ENCODE data around the gene GABRB3.

Gene GABRB3

GRCh38 chr15:26736502-26737248 is 36.2 kb downstream of the GABRB3 start:
- H2AFZ ChIP-seq (ENCODE audit: insufficient read depth, low read length, poor library complexity): no peak overlapping the region
- H2BK12ac ChIP-seq (ENCODE audit: low read length): no peak overlapping the region
- no peak overlapping the region for H4K91ac ChIP-seq (ENCODE audit: low read depth, low read length)
- H3K9me3 ChIP-seq (ENCODE audit: insufficient read depth, low read depth, low read length): no peaks in the 10 kb centered on the region
- no peak overlapping the region for H3K14ac ChIP-seq (ENCODE audit: low read length)
- WGBS (ENCODE audit: extremely low coverage, insufficient coverage, insufficient read length): no CpG with 5 or more reads among the region's 11 CpGs
- no peak overlapping the region for H2BK120ac ChIP-seq (ENCODE audit: insufficient read depth, low read length, poor library complexity)
- DNase-seq: no peak
- no peak overlapping the region for H3K27ac ChIP-seq (ENCODE audit: low read depth, low read length)
- no peak overlapping the region for H3K4me3 ChIP-seq (ENCODE audit: low read depth, low read length)
- H3K4ac ChIP-seq (ENCODE audit: low read depth, low read length): no peak overlapping the region
- H4K8ac ChIP-seq (ENCODE audit: low read depth, low read length): no peak overlapping the region
- H3K4me2 ChIP-seq (ENCODE audit: low read length): no peak overlapping the region
- no peaks in the 10 kb centered on the region for H3K79me2 ChIP-seq (ENCODE audit: control insufficient read depth, insufficient read depth, low read length, poor library complexity)
- no peaks in the 10 kb centered on the region for H3K27me3 ChIP-seq (ENCODE audit: insufficient read depth, low read length)
- H2AK5ac ChIP-seq (ENCODE audit: low read length): no peak overlapping the region
- H3K36me3 ChIP-seq (ENCODE audit: control insufficient read depth in 1 of 2, insufficient read depth in 2 of 2, low read length in 2 of 2): no peaks in the 10 kb centered on the region
- H3K4me1 ChIP-seq (ENCODE audit: control insufficient read depth in 1 of 2, insufficient read depth in 2 of 2, low read length in 2 of 2): no peaks in the 10 kb centered on the region
- H3K18ac ChIP-seq (ENCODE audit: low read length): no peak overlapping the region
- H3K23ac ChIP-seq (ENCODE audit: low read length): no peak overlapping the region
- H3K79me1 ChIP-seq (ENCODE audit: low read length): no peaks in the 10 kb centered on the region
- no peak overlapping the region for H2BK5ac ChIP-seq (ENCODE audit: low read depth, low read length, poor library complexity)
- no peak overlapping the region for H3K9ac ChIP-seq (ENCODE audit: low read length)
- H4K12ac ChIP-seq (ENCODE audit: low read depth, low read length): no peak overlapping the region

- no peaks in the 10 kb centered on the region for H3K4me1 ChIP-seq (ENCODE audit: control insufficient read depth in 1 of 2, insufficient read depth in 2 of 2, low read length in 2 of 2)
- no peak overlapping the region for H3K23ac ChIP-seq (ENCODE audit: low read length)
- H2AK5ac ChIP-seq (ENCODE audit: low read length): no peak overlapping the region
- H3K27me3 ChIP-seq (ENCODE audit: insufficient read depth, low read length): no peaks in the 10 kb centered on the region
- H4K12ac ChIP-seq (ENCODE audit: low read depth, low read length): no peak overlapping the region
- no peak overlapping the region for H3K27ac ChIP-seq (ENCODE audit: low read depth, low read length)
- H2AFZ ChIP-seq (ENCODE audit: insufficient read depth, low read length, poor library complexity): no peak overlapping the region
- no peak overlapping the region for H2BK12ac ChIP-seq (ENCODE audit: low read length)
- peaks cover 2% of the 10 kb centered on the region for H3K9me3 ChIP-seq (ENCODE audit: insufficient read depth, low read depth, low read length)
- no peak overlapping the region for H2BK120ac ChIP-seq (ENCODE audit: insufficient read depth, low read length, poor library complexity)
- no peak overlapping the region for H4K91ac ChIP-seq (ENCODE audit: low read depth, low read length)
- H3K79me2 ChIP-seq (ENCODE audit: control insufficient read depth, insufficient read depth, low read length, poor library complexity): no peaks in the 10 kb centered on the region
- no peak overlapping the region for H3K4me2 ChIP-seq (ENCODE audit: low read length)
- no peak overlapping the region for H3K4me3 ChIP-seq (ENCODE audit: low read depth, low read length)
- H3K4ac ChIP-seq (ENCODE audit: low read depth, low read length): no peak overlapping the region
- H3K79me1 ChIP-seq (ENCODE audit: low read length): no peaks in the 10 kb centered on the region
- no peak overlapping the region for H3K18ac ChIP-seq (ENCODE audit: low read length)
- no peak overlapping the region for H2BK5ac ChIP-seq (ENCODE audit: low read depth, low read length, poor library complexity)
- no peak overlapping the region for H3K14ac ChIP-seq (ENCODE audit: low read length)
- no CpG with 5 or more reads among the region's 5 CpGs for WGBS (ENCODE audit: extremely low coverage, insufficient coverage, insufficient read length)
- no peak overlapping the region for H4K8ac ChIP-seq (ENCODE audit: low read depth, low read length)
- no peaks in the 10 kb centered on the region for H3K36me3 ChIP-seq (ENCODE audit: control insufficient read depth in 1 of 2, insufficient read depth in 2 of 2, low read length in 2 of 2)
- DNase-seq: no peak
- H3K9ac ChIP-seq (ENCODE audit: low read length): no peak overlapping the region
Observed at GRCh38 chr15:26731965-26732364, 40.9 kb downstream of the GABRB3 start.

GRCh38 chr15:26729581-26729980 is 43.3 kb downstream of the GABRB3 start:
- H2BK12ac ChIP-seq (ENCODE audit: low read length): no peak overlapping the region
- no peak overlapping the region for H3K4me3 ChIP-seq (ENCODE audit: low read depth, low read length)
- no peaks in the 10 kb centered on the region for H3K79me1 ChIP-seq (ENCODE audit: low read length)
- no peaks in the 10 kb centered on the region for H3K4me1 ChIP-seq (ENCODE audit: control insufficient read depth in 1 of 2, insufficient read depth in 2 of 2, low read length in 2 of 2)
- H3K4me2 ChIP-seq (ENCODE audit: low read length): no peak overlapping the region
- H3K27ac ChIP-seq (ENCODE audit: low read depth, low read length): no peak overlapping the region
- no peak overlapping the region for H2BK120ac ChIP-seq (ENCODE audit: insufficient read depth, low read length, poor library complexity)
- no peaks in the 10 kb centered on the region for H3K36me3 ChIP-seq (ENCODE audit: control insufficient read depth in 1 of 2, insufficient read depth in 2 of 2, low read length in 2 of 2)
- no peak overlapping the region for H2AK5ac ChIP-seq (ENCODE audit: low read length)
- H3K9ac ChIP-seq (ENCODE audit: low read length): peak overlapping the region; percentile 28
- H4K91ac ChIP-seq (ENCODE audit: low read depth, low read length): no peak overlapping the region
- no peak for DNase-seq
- H3K27me3 ChIP-seq (ENCODE audit: insufficient read depth, low read length): no peaks in the 10 kb centered on the region
- H3K14ac ChIP-seq (ENCODE audit: low read length): no peak overlapping the region
- peaks cover 2% of the 10 kb centered on the region for H3K9me3 ChIP-seq (ENCODE audit: insufficient read depth, low read depth, low read length)
- H2AFZ ChIP-seq (ENCODE audit: insufficient read depth, low read length, poor library complexity): no peak overlapping the region
- no peak overlapping the region for H4K8ac ChIP-seq (ENCODE audit: low read depth, low read length)
- no peak overlapping the region for H3K4ac ChIP-seq (ENCODE audit: low read depth, low read length)
- H3K18ac ChIP-seq (ENCODE audit: low read length): no peak overlapping the region
- no peak overlapping the region for H2BK5ac ChIP-seq (ENCODE audit: low read depth, low read length, poor library complexity)
- no peaks in the 10 kb centered on the region for H3K79me2 ChIP-seq (ENCODE audit: control insufficient read depth, insufficient read depth, low read length, poor library complexity)
- H4K12ac ChIP-seq (ENCODE audit: low read depth, low read length): no peak overlapping the region
- no peak overlapping the region for H3K23ac ChIP-seq (ENCODE audit: low read length)

DNA sequence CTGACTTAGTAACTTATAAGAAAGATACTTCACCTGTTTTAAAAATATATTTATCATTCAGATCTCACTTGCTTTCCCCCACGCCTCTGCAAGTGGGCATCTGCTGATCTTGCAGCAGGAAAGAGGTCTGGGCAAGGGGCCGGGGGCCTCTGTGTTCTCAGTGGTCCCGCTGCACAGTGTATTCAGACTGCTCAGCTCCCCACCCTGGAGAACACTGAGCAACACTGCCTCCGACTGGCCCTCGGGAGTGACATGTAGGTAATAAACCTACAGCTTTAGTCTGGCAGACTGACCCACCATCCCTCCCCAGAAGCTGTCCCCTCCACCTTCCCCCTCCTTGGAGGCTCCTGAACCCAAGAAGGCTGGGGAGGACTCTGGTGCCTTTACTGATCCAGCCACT is 43.8 kb downstream of the GABRB3 start:
- Histone ChIP-seq H2AFZ (ENCODE audit: insufficient read depth, low read length, poor library complexity) (no peak overlapping the region), H3K4me3 (ENCODE audit: low read depth, low read length) (no peak overlapping the region), H3K18ac (ENCODE audit: low read length) (no peak overlapping the region), H3K4me2 (ENCODE audit: low read length) (no peak overlapping the region), H3K14ac (ENCODE audit: low read length) (no peak overlapping the region), H3K9ac (ENCODE audit: low read length) (no peak overlapping the region), H3K79me1 (ENCODE audit: low read length) (no peaks in the 10 kb centered on the region), H3K79me2 (ENCODE audit: control insufficient read depth, insufficient read depth, low read length, poor library complexity) (no peaks in the 10 kb centered on the region), H3K9me3 (ENCODE audit: insufficient read depth, low read depth, low read length) (peaks cover 2% of the 10 kb centered on the region), H2BK5ac (ENCODE audit: low read depth, low read length, poor library complexity) (no peak overlapping the region), H3K4me1 (ENCODE audit: control insufficient read depth in 1 of 2, insufficient read depth in 2 of 2, low read length in 2 of 2) (no peaks in the 10 kb centered on the region), H4K8ac (ENCODE audit: low read depth, low read length) (no peak overlapping the region), H4K91ac (ENCODE audit: low read depth, low read length) (no peak overlapping the region), H3K23ac (ENCODE audit: low read length) (no peak overlapping the region), H2BK120ac (ENCODE audit: insufficient read depth, low read length, poor library complexity) (no peak overlapping the region), H3K27ac (ENCODE audit: low read depth, low read length) (no peak overlapping the region), H3K27me3 (ENCODE audit: insufficient read depth, low read length) (no peaks in the 10 kb centered on the region), H4K12ac (ENCODE audit: low read depth, low read length) (no peak overlapping the region), H2BK12ac (ENCODE audit: low read length) (no peak overlapping the region), H3K4ac (ENCODE audit: low read depth, low read length) (no peak overlapping the region), H2AK5ac (ENCODE audit: low read length) (no peak overlapping the region), H3K36me3 (ENCODE audit: control insufficient read depth in 1 of 2, insufficient read depth in 2 of 2, low read length in 2 of 2) (no peaks in the 10 kb centered on the region)
- DNase-seq: no peak
- no CpG with 5 or more reads among the region's 5 CpGs for WGBS (ENCODE audit: extremely low coverage, insufficient coverage, insufficient read length)

Measured in trophoblast cell (in vitro differentiated cells and primary cell).